OCI-LY7 (cell line): ENCODE results near the gene TET3. TPM values are rescaled to one million over a fixed set of nuclear protein-coding genes. Genes with fewer than 3 reads are reported as not detected.

Experiments used
- BruUV-seq: library from RNA; stranded (reverse); fragments of 400-500 nt; replicated peaks from 2 replicates; lab custom pipeline; 2021; lab: Mats Ljungman, UMichigan
- CTCF ChIA-PET: fragments of 300-600 bp; sonication (Branson Sonifier 250); formaldehyde crosslinking; loops from one replicate; lab custom pipeline; 2022; ENCODE audit warnings: antibody characterized with exemption; ENCODE audit not compliant: unreplicated experiment; lab: Charles Lee
- POLR2A ChIA-PET: fragments of 300-600 bp; sonication (Branson Sonifier 250); formaldehyde crosslinking; loops from one replicate; lab custom pipeline; 2022; ENCODE audit warnings: antibody characterized with exemption; lab: Charles Lee
- DNase-seq: peaks from one replicate; pipeline ENCODE4 v3.0.0-alpha.2; 2015; ENCODE audit warnings: low spot score
- H2AFZ ChIP-seq: fragments of 200-600 bp; sonication (generic), shearing (Covaris generic); 2 replicates; pipeline ENCODE4 v1.6.1; 2014; ENCODE audit warnings: mild to moderate bottlenecking, antibody characterized with exemption, low read length, moderate library complexity
- H3K27ac ChIP-seq: fragments of 200-600 bp; sonication (generic); 2 replicates; pipeline ENCODE4 v1.5.1; 2014; ENCODE audit warnings: mixed run types, low read depth, mild to moderate bottlenecking, moderate library complexity, low read length, inconsistent platforms; ENCODE audit not compliant: poor library complexity, severe bottlenecking
- H3K36me3 ChIP-seq: fragments of 200-600 bp; sonication (generic); 2 replicates; pipeline ENCODE4 v1.6.1; 2014; ENCODE audit warnings: mild to moderate bottlenecking, antibody characterized with exemption, low read length, moderate library complexity, mixed read lengths; ENCODE audit not compliant: insufficient read depth
- H3K4me1 ChIP-seq: fragments of 200-600 bp; sonication (generic); 2 replicates; pipeline ENCODE4 v1.5.1; 2014; ENCODE audit warnings: mild to moderate bottlenecking, low read length; ENCODE audit not compliant: insufficient read depth, poor library complexity, severe bottlenecking
- H3K4me2 ChIP-seq: fragments of 200-600 bp; sonication (generic); 2 replicates; pipeline ENCODE4 v1.6.1; 2014; ENCODE audit warnings: mild to moderate bottlenecking, low read length
- H3K4me3 ChIP-seq: fragments of 200-600 bp; sonication (generic); 2 replicates; pipeline ENCODE4 v1.5.1; 2014; ENCODE audit warnings: mild to moderate bottlenecking, low read depth, low read length; ENCODE audit not compliant: poor library complexity, severe bottlenecking
- H3K79me2 ChIP-seq: fragments of 200-600 bp; sonication (generic); 2 replicates; pipeline ENCODE4 v1.6.1; 2016; ENCODE audit warnings: low read depth, mild to moderate bottlenecking, low read length, moderate library complexity, mixed read lengths; ENCODE audit not compliant: insufficient read depth
- H3K9me2 ChIP-seq: fragments of 200-600 bp; sonication (generic); 2 replicates; pipeline ENCODE4 v1.6.1; 2016; ENCODE audit warnings: mild to moderate bottlenecking, low read length, mixed read lengths; ENCODE audit not compliant: insufficient read depth
- H3K9me3 ChIP-seq: fragments of 200-600 bp; sonication (generic); 2 replicates; pipeline ENCODE4 v1.6.1; 2014; ENCODE audit warnings: mild to moderate bottlenecking, mixed run types, low read length, mixed read lengths
- H4K20me1 ChIP-seq: fragments of 200-600 bp; sonication (generic); 2 replicates; pipeline ENCODE4 v1.6.1; 2014; ENCODE audit warnings: mild to moderate bottlenecking, antibody characterized with exemption, low read length, moderate library complexity, mixed read lengths; ENCODE audit not compliant: insufficient read depth
- CTCF ChIP-seq: fragments of 200-600 bp; sonication (generic); conservative IDR thresholded peaks from 2 replicates; pipeline ENCODE4 v1.5.1; 2014; ENCODE audit warnings: mild to moderate bottlenecking, antibody characterized with exemption, low read length, moderate library complexity, mixed read lengths
- EZH2phosphoT487 ChIP-seq: fragments of 200-600 bp; sonication (generic); IDR thresholded peaks from 2 replicates; pipeline ENCODE4 v1.6.1; 2018; ENCODE audit warnings: low read depth, borderline replicate concordance, mild to moderate bottlenecking, mixed run types, antibody characterized with exemption, low read length, moderate library complexity, mixed read lengths
- intact Hi-C: fragments of 100-400 bp; cut with micrococcal nuclease; formaldehyde crosslinking; loops from one replicate; pipeline ENCODE4 v1.10.0; 2022; ENCODE audit not compliant: unreplicated experiment
- total RNA-seq, 2 experiments: library from RNA; depleted of rRNA in 1 of 2; stranded (reverse); fragments of >200 nt in 1 of 2; shearing (Covaris generic) in 1 of 2; gene quantifications; 2 replicates each; pipeline ENCODE4 v1.2.3, GENCODE V29; 2014 to 2022

The TET3 gene
- total RNA-seq, 2 experiments from 2014 or later = 14.7 to 25.2 TPM

- ChIA-PET CTCF (no interaction called here), POLR2A (no interaction called here)
- H3K4me1 ChIP-seq = peaks cover 5% of the 10 kb centered on the region
- H3K4me2 ChIP-seq = no peak overlapping the region
- no peak overlapping the region for H3K4me3 ChIP-seq
- no peak overlapping the region for H2AFZ ChIP-seq
- intact Hi-C loops = no loop called here
- no peak overlapping the region for H3K27ac ChIP-seq
- no peaks in the 10 kb centered on the region for H3K9me2 ChIP-seq
- no peaks in the 10 kb centered on the region; the same call in 1 of the 2 replicates for H3K79me2 ChIP-seq
- DNase-seq = no peak
- TF ChIP-seq EZH2phosphoT487 (no peak), CTCF (no peak)
- H3K36me3 ChIP-seq = peaks cover 29% of the 10 kb centered on the region
- no peaks in the 10 kb centered on the region for H3K9me3 ChIP-seq
- no peaks in the 10 kb centered on the region; the same call in 1 of the 2 replicates for H4K20me1 ChIP-seq
- no TSS peak for BruUV-seq
These were observed 23.0 kb downstream of the TET3 start for GRCh38 chr2:74007711-74008110.

GRCh38 chr2:74008761-74009395, 24.2 kb downstream of the TET3 start:
- no peaks in the 10 kb centered on the region for H4K20me1 ChIP-seq

More at GRCh38 chr2:74008761-74009395, 24.2 kb downstream of the TET3 start:
- H3K4me3 ChIP-seq = no peak overlapping the region
- no peak for TF ChIP-seq CTCF
- TF ChIP-seq EZH2phosphoT487 = no peak
- no peak overlapping the region for H3K27ac ChIP-seq
- H3K4me1 ChIP-seq = no peaks in the 10 kb centered on the region
- BruUV-seq = no TSS peak
- H3K9me3 ChIP-seq = no peaks in the 10 kb centered on the region
- CTCF ChIA-PET = no interaction called here
- no peak overlapping the region for H3K4me2 ChIP-seq
- DNase-seq = no peak
- intact Hi-C loops = no loop called here
- POLR2A ChIA-PET = interaction anchor here (0.7 to 1.1 kb wide), 2 partner anchors 15 to 44 kb away, joined by 3 to 5 read pairs; no protein-coding TSS in a partner anchor
- no peaks in the 10 kb centered on the region for H3K79me2 ChIP-seq
- no peaks in the 10 kb centered on the region for H3K9me2 ChIP-seq
- H2AFZ ChIP-seq = no peak overlapping the region
- peaks cover 29% of the 10 kb centered on the region for H3K36me3 ChIP-seq
